ENCODE data around the gene JAK1. TPM values are rescaled to one million over a fixed set of nuclear protein-coding genes. Genes with fewer than 3 reads are reported as not detected.
A peak's percentile ranks its signal among the peaks of the same experiment; 100 is the strongest.

Gene JAK1
- total and polyA plus RNA-seq, 2 of the 8 experiments (the other 6 are each of a cell fraction or from before 2014, with no cell fraction given): 7.8 to 24.5 TPM

DNA sequence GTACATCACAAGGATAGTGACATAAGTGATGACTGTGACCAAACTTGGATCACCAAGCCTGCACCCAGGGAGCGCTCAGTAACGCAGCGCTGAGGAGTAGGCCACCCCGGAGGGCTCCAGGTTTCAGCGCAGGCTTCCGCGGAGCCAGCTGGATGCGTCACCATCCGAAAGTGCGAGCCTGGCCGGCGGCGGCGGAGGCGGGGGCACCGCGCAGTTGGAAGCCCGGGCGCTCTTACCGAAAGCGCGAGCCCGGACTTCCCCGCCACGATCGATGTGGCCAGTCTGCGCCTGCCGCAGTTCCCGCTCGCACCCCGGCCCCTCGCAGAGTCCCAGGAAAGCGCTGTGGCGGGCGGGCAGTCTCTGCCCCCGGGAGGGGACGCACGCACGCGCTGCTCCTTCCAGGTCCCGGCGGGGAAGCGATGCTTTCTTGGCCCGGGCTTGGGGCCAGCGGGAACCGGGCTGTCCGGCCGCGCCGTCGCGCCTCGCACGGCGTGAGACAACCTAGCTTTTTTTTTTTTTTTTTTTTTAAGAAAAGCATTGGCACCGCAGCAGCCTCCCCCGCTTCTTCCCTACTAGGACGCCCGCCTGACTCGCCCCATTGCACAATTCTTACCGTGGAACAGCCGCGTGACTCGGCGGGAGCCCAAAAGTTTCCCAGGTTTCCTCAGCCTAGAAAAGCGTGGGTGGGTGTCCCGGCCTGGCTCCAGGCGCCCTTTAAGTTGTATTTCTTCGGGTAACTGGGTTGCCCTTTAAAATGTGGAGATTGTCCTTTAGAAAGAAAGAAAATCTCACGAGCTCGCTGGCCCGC, 36.4 kb upstream of the JAK1 start:
- Histone ChIP-seq H4K5ac (ENCODE audit: insufficient read length, low read depth, low read length) (no peak overlapping the region), H3K4me1 (replicated peaks in 1 of 4; ENCODE audit: control insufficient read depth in 3 of 4, insufficient read depth in 4 of 4, low read length in 3 of 4) (peaks cover 0 to 12% (median 4%) of the 10 kb centered on the region in 4 experiments; a peak in 5 of 7 replicates), H3K36me3 (ENCODE audit: control insufficient read depth in 2 of 4, insufficient read depth in 4 of 4, low read length in 3 of 4) (no peaks in the 10 kb centered on the region), H4K20me1 (replicated peaks in 1 of 2; ENCODE audit: control insufficient read depth in 1 of 2, insufficient read depth in 2 of 2, low read length in 2 of 2) (peaks cover 0 to 6% of the 10 kb centered on the region in 2 experiments), H3K18ac (ENCODE audit: extremely low read depth, low read length) (peak overlapping the region; percentile 4; the same call in 1 of the 2 replicates), H3K79me1 (ENCODE audit: low read depth, low read length) (no peaks in the 10 kb centered on the region), H2AK5ac (ENCODE audit: low read depth, low read length) (no peak overlapping the region), H3K23ac (ENCODE audit: insufficient read length) (no peak overlapping the region), H2BK15ac (ENCODE audit: low read length) (no peak overlapping the region; the same call in 1 of the 2 replicates), H3K27me3 (replicated peaks in 1 of 4; ENCODE audit: control insufficient read depth in 3 of 4, extremely low read depth in 1 of 4, insufficient read depth in 3 of 4, low read length in 3 of 4) (peaks cover 18 to 45% (median 35%) of the 10 kb centered on the region in 4 experiments), H2BK20ac (ENCODE audit: low read length) (no peak overlapping the region), H3K4me2 (ENCODE audit: insufficient read depth in 1 of 2, low read depth in 2 of 2, low read length in 2 of 2) (peak overlapping the region; percentile 76 to 94), H3K56ac (replicated peaks; ENCODE audit: insufficient read length, low read depth, low read length) (no peak overlapping the region), H4K91ac (replicated peaks; ENCODE audit: insufficient read length, low read length) (no peak overlapping the region), H3K4me3 (ENCODE audit: extremely low read depth in 1 of 4, insufficient read depth in 2 of 4, low read depth in 3 of 4, low read length in 4 of 4) (peak overlapping the region; percentile 42 to 64 (median 58)), H3K79me2 (ENCODE audit: control insufficient read depth in 1 of 2, insufficient read depth in 2 of 2, low read length in 2 of 2) (no peaks in the 10 kb centered on the region), H4K8ac (ENCODE audit: extremely low read depth, insufficient read depth, low read length) (peak overlapping the region; percentile 11; the same call in 1 of the 2 replicates), H3K9me3 (ENCODE audit: insufficient read depth in 2 of 2, low read depth in 1 of 2, low read length in 1 of 2) (peaks cover 0 to 6% of the 10 kb centered on the region in 2 experiments; a peak in 2 of 4 replicates), H2AFZ (ENCODE audit: low read length) (no peak overlapping the region; the same call in 1 of the 2 replicates), H2BK120ac (replicated peaks; ENCODE audit: low read depth, low read length) (no peak overlapping the region), H3K9ac (replicated peaks in 1 of 4; ENCODE audit: extremely low read depth in 1 of 4, low read depth in 3 of 4, low read length in 3 of 4) (peak overlapping the region in 3 of 4 experiments; percentile 1 to 22 (median 3); a peak in 2 of 7 replicates), H3K14ac (ENCODE audit: insufficient read length) (no peak overlapping the region), H2BK5ac (ENCODE audit: low read depth, low read length) (no peak overlapping the region), H3K4ac (replicated peaks; ENCODE audit: insufficient read length, low read depth, low read length) (no peak overlapping the region), H3K23me2 (ENCODE audit: low read depth, low read length) (peaks cover 8% of the 10 kb centered on the region; the same call in 1 of the 2 replicates), H3K27ac (ENCODE audit: low read depth, low read length) (no peak overlapping the region), H2BK12ac (ENCODE audit: low read depth, low read length) (peak overlapping the region; percentile 5; the same call in 1 of the 2 replicates)
- WGBS, 2 experiments (ENCODE audit: extremely low coverage in 1 of 2, insufficient coverage in 1 of 2, insufficient read length in 1 of 2, insufficient replicate concordance in 2 of 2, low coverage in 1 of 2, low lambda C conversion rate in 2 of 2, missing lambda C conversion rate in 1 of 2): 4% methylated on average over 50 of the region's 72 CpGs; no CpG with 5 or more reads in 1 of the 2 experiments
- POLR2A ChIA-PET (ENCODE audit: partially characterized antibody): interaction anchor here (0.8 to 1.6 kb wide), 4 partner anchors 14 to 250 kb away, joined by 3 read pairs; no protein-coding TSS in a partner anchor
- CTCF ChIA-PET (ENCODE audit: partially characterized antibody): interaction anchor here (0.6 to 2.4 kb wide), 7 partner anchors 10 to 70 kb away, joined by 3 to 7 read pairs (median 5); no protein-coding TSS in a partner anchor
- DNase-seq (ENCODE audit: low read depth in 1 of 2, low spot score in 2 of 2): peak in 1 of 2 experiments; percentile 84
- no peak for FAIRE-seq
- 0 out of 2 replicates have a peak, but pooled peaks have one; percentile 56 for TF ChIP-seq GABPA (IDR thresholded peaks at IDR 0.05; ENCODE audit: borderline replicate concordance, insufficient read depth, low read length)
- TF ChIP-seq MAFK (IDR thresholded peaks at IDR 0.05; ENCODE audit: low read depth, low read length): no peak
- peak in 1 of 2 experiments; percentile 50; a peak in 1 of 3 replicates for TF ChIP-seq POLR2A (IDR thresholded peaks at IDR 0.05; ENCODE audit: control extremely low read depth in 1 of 2, low read depth in 2 of 2, low read length in 2 of 2)
- peak; percentile 54 for TF ChIP-seq PHF8 (conservative IDR thresholded peaks at IDR 0.05; ENCODE audit: low read depth, low read length)
- no peak for TF ChIP-seq ATF2 (IDR thresholded peaks at IDR 0.05; ENCODE audit: low read length)
- peak; percentile 59 for TF ChIP-seq CTBP2 (IDR thresholded peaks at IDR 0.05; ENCODE audit: borderline replicate concordance, insufficient read depth, insufficient read length, low read length)
- peak; percentile 68 for TF ChIP-seq EZH2 (IDR thresholded peaks at IDR 0.05; ENCODE audit: low read depth, low read length, severe bottlenecking)
- peak; percentile 33; the same call in 1 of the 2 replicates for TF ChIP-seq EGR1 (IDR thresholded peaks at IDR 0.05; ENCODE audit: borderline replicate concordance, low read depth, low read length)

Data from H1 (cell line).